Right lobe of liver (tissue), 6 donors: ENCODE data around the gene SULT1A1. TPM values are rescaled to one million over a fixed set of nuclear protein-coding genes. Genes with fewer than 3 reads are reported as not detected.
"Not testable (repeated sequence)": the region's sequence is repeated elsewhere in the genome, so short reads cannot be mapped to it uniquely, and the experiment has no call there.

Experiments
- ATAC-seq, 4 donors: fragments of 200-7000 bp; cut with Tn5 transposase; one replicate each; pipeline ENCODE4 v1.9.1; 2020; ENCODE audit warnings: mild to moderate bottlenecking in 4 of 4, moderate library complexity in 4 of 4
- DNase-seq, 3 donors: peaks; one replicate each; pipeline ENCODE4 v3.0.0-alpha.2; 2020
- H3K27ac ChIP-seq, 3 donors: fragments of 200-600 bp; one replicate each; pipeline ENCODE4 v1.8.0; 2022
- H3K27me3 ChIP-seq, 2 donors: fragments of 200-600 bp; one replicate each; pipeline ENCODE4 v1.8.0; 2022
- H3K36me3 ChIP-seq, 4 donors: fragments of 200-600 bp; sonication (generic) in 1 of 4; one replicate each; pipeline versions ENCODE4 v1.5.1 to v1.8.0; 2017 to 2022; ENCODE audit warnings: control low read depth in 1 of 4
- H3K4me1 ChIP-seq, 4 donors: fragments of 200-600 bp; sonication (generic) in 1 of 4; one replicate each; pipeline versions ENCODE4 v1.5.1 to v1.8.0; 2017 to 2022; ENCODE audit warnings: control low read depth in 1 of 4
- H3K4me3 ChIP-seq, 3 donors: fragments of 200-600 bp; one replicate each; pipeline ENCODE4 v1.8.0; 2022
- H3K9me3 ChIP-seq, 4 donors: fragments of 200-600 bp; sonication (generic) in 1 of 4; one replicate each; pipeline versions ENCODE4 v1.5.1 to v1.8.0; 2017 to 2022; ENCODE audit warnings: control low read depth in 1 of 4
- POLR2A ChIP-seq: fragments of 450-650 bp; IDR thresholded peaks from one replicate; pipeline ENCODE4 v1.6.1; 2017; ENCODE audit warnings: antibody characterized with exemption, mild to moderate bottlenecking
- WGBS: methylation state at CpG from one replicate; pipeline ENCODE4 v1.1.6; 2018; ENCODE audit warnings: low coverage, low lambda C conversion rate; ENCODE audit not compliant: insufficient coverage; ENCODE audit errors: missing lambda C conversion rate; 5-methylcytosine and 5-hydroxymethylcytosine counted together
- intact Hi-C, 2 donors: fragments of 100-400 bp; cut with DNase I; formaldehyde crosslinking; loops; one replicate each; pipeline versions ENCODE4 v1.11.2 to v1.14.1; 2022
- total RNA-seq, 6 experiments: library from RNA; depleted of rRNA in 2 of 6; stranded (reverse); fragments of >200 nt in 2 of 6; fragmentation: NEBNext Ultra II Directional in 3 of 6; extraction: Animal tissue kit (Norgen Biotek cat#: 25700) in 3 of 6; gene quantifications; one replicate each; pipeline versions ENCODE4 v1.1.0 to v1.2.4, GENCODE V29; 2016 to 2023
- TF ChIP-seq, protein P1 (sequence below), 4 donors: fragments of 200-600 bp in 3 of 4; fragments of 450-650 bp in 1 of 4; IDR thresholded peaks; one replicate each; pipeline versions ENCODE4 v1.5.1 to v1.8.0; 2016 to 2022; ENCODE audit warnings: antibody characterized with exemption in 4 of 4, mild to moderate bottlenecking in 2 of 4
- donor health status: DM: no; HTN: yes; CAD: no.
- donor health status: DM: no; HTN: no; CAD: no.
- donor health status: DM: no; HTN: no; CAD: no.
- donor health status: DM: no; HTN: yes; CAD: no.
- donor health status: DM: no; HTN: yes; CAD: no.

The SULT1A1 gene
- total RNA-seq, 6 experiments from 2014 or later: 132 to 335 (median 207) TPM

DNA sequence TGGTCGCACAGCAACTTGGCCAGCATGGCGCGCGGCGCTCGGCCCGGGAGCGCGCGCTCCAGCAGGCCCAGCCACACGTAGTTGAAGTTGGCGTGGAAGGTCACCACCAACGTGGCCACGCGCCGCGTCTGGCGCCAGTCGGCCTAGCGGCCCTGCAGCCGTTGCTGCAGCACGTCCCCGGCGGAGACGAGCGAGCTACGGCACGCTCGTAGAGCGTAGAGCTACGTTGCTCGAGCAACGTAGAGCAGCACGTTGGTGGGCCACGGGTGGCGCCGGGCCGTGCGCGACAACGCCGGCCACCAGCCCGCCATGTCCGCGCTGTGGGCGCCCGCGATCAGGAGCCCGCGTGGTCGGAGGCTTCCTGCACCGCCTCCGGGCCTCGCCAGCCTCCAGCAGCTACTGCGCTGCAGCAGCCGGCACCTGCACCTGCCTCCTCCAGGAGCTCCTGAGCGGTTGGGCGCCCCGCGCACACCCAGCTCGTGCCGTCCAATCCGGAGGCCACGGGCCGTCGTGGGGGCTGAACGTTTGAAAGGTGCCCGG lies 13.4 kb upstream of the SULT1A1 start:
- TF ChIP-seq, protein P1, sequence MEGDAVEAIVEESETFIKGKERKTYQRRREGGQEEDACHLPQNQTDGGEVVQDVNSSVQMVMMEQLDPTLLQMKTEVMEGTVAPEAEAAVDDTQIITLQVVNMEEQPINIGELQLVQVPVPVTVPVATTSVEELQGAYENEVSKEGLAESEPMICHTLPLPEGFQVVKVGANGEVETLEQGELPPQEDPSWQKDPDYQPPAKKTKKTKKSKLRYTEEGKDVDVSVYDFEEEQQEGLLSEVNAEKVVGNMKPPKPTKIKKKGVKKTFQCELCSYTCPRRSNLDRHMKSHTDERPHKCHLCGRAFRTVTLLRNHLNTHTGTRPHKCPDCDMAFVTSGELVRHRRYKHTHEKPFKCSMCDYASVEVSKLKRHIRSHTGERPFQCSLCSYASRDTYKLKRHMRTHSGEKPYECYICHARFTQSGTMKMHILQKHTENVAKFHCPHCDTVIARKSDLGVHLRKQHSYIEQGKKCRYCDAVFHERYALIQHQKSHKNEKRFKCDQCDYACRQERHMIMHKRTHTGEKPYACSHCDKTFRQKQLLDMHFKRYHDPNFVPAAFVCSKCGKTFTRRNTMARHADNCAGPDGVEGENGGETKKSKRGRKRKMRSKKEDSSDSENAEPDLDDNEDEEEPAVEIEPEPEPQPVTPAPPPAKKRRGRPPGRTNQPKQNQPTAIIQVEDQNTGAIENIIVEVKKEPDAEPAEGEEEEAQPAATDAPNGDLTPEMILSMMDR (IDR thresholded peaks at IDR 0.05): no peak
- peak; percentile 23 for TF ChIP-seq POLR2A
- 0% methylated on average over 4 of the region's 68 CpGs for WGBS
- intact Hi-C loops: no loop called here
- Histone ChIP-seq H3K27me3 (no peaks in the 10 kb centered on the region), H3K36me3 (peaks cover 0 to 7% (median 0%) of the 10 kb centered on the region in 4 donors), H3K9me3 (no peaks in the 10 kb centered on the region), H3K4me3 (peak overlapping the region; percentile 34 to 70 (median 60)), H3K27ac (no peak overlapping the region), H3K4me1 (no peaks in the 10 kb centered on the region)
- DNase-seq: peak; percentile 58 to 76 (median 73)
- ATAC-seq: peak; percentile 78 to 97 (median 92)

DNA sequence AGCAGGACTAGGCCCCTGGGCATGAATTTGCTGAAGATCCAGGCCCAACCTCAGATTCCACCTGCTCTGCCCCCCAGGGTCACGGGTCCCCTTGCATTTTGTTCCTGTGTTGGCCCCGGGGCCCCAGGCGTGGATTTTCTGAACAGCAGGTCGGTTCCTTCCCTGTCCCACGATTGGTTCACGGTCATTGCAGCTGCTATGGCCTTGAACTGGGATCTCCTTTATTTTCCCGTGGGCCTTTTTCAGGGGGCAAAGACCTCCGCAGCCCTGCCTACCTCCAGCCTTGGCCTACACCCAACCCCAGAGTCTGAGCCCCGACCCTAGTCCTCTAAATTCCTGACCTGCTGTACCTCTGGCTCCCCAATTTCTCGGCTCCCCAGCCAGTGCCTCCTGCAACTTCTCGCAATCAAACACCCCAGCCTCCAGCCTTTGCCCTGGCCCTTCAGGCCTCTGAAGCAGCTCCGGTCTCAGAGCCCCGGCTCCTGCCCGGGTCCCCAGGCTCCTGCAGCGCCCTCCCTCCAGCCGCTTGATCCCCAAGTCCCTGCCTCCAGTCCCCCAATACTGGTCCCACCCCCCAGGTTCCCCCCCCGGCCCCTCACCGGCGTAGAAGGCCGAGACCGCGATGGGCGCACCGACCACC lies 12.8 kb upstream of the SULT1A1 start:
- peak overlapping the region; percentile 34 to 70 (median 60) for H3K4me3 ChIP-seq
- H3K27ac ChIP-seq, DNase-seq, intact Hi-C loops, H3K36me3 ChIP-seq, H3K27me3 ChIP-seq, H3K9me3 ChIP-seq, H3K4me1 ChIP-seq: not testable (repeated sequence)
- WGBS: 58% methylated on average over 10 of the region's 24 CpGs
- peak; percentile 46 to 61 (median 57) for ATAC-seq

GRCh38 chr16:28621481-28622155 lies 11.8 kb upstream of the SULT1A1 start:
- no peaks in the 10 kb centered on the region for H3K9me3 ChIP-seq
- 85% methylated on average over 5 of the region's 7 CpGs for WGBS
- ATAC-seq (peak in 2 of 4 donors; percentile 19 to 61), DNase-seq (no peak)
- no peaks in the 10 kb centered on the region for H3K27me3 ChIP-seq
- no peaks in the 10 kb centered on the region for H3K4me1 ChIP-seq
- intact Hi-C loops: no loop called here
- no peak overlapping the region for H3K27ac ChIP-seq
- no peak for TF ChIP-seq POLR2A
- TF ChIP-seq, protein P1 (IDR thresholded peaks at IDR 0.05): no peak
- no peak overlapping the region for H3K4me3 ChIP-seq
- peaks cover 0 to 7% (median 0%) of the 10 kb centered on the region in 4 donors for H3K36me3 ChIP-seq

- H3K9me3 ChIP-seq, H3K4me3 ChIP-seq, H3K36me3 ChIP-seq, intact Hi-C loops, DNase-seq, H3K27me3 ChIP-seq, H3K4me1 ChIP-seq, ATAC-seq, H3K27ac ChIP-seq: not testable (repeated sequence)
- WGBS: 100% methylated on average over 1 of the region's 1 CpG
Measured at GRCh38 chr16:28620316-28620715, 10.5 kb upstream of the SULT1A1 start.

DNA sequence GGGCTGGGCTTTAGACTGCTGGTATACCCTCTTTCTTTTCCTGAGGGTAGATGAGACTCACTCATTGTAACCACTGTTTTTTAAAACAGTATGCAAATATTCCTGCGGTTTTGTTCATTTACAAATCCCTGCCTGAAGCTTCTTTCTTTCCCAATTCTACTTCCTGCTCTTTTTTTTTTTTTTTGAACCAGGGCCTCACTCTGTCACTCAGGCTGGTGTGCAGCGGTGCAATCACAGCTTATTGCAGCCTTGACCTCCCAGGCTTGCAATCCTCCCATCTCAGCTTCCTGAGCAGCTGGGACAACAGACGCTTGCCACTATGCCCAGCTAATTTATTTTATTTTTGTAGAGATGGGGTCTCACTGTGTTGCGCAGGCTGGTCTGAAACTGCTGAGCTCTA lies 8.0 kb upstream of the SULT1A1 start:
- Histone ChIP-seq H3K9me3 (no peaks in the 10 kb centered on the region), H3K27ac (no peak overlapping the region), H3K27me3 (no peaks in the 10 kb centered on the region), H3K36me3 (peaks cover 0 to 7% (median 0%) of the 10 kb centered on the region in 4 donors), H3K4me3 (no peak overlapping the region), H3K4me1 (no peaks in the 10 kb centered on the region)
- intact Hi-C loops: no loop called here
- DNase-seq: no peak
- TF ChIP-seq POLR2A: no peak
- TF ChIP-seq, protein P1 (IDR thresholded peaks at IDR 0.05): no peak
- 60% methylated on average over 4 of the region's 4 CpGs for WGBS
- no peak for ATAC-seq
